Neural progenitor cell (in vitro differentiated cells): ENCODE data around the gene TEAD1. TPM values are rescaled to one million over a fixed set of nuclear protein-coding genes. Genes with fewer than 3 reads are reported as not detected.

Experiments used
- DNase-seq: peaks from one replicate; pipeline ENCODE4 v3.0.0-alpha.2; 2016; ENCODE audit warnings: low spot score
- H2AFZ ChIP-seq: fragments of 200-600 bp; sonication (generic); replicated peaks from 2 replicates; pipeline ENCODE4 v1.6.1; 2016; ENCODE audit warnings: antibody characterized with exemption
- H3F3A ChIP-seq: fragments of 200-600 bp; sonication (generic); 2 replicates; pipeline ENCODE4 v1.6.1; 2016; ENCODE audit warnings: antibody characterized with exemption, low read depth
- H3K27ac ChIP-seq: fragments of 200-600 bp; sonication (generic); 2 replicates; pipeline ENCODE4 v1.5.1; 2016; ENCODE audit warnings: mild to moderate bottlenecking
- H3K27me3 ChIP-seq: fragments of 200-600 bp; sonication (generic); 2 replicates; pipeline ENCODE4 v1.6.1; 2016; ENCODE audit warnings: mild to moderate bottlenecking, moderate library complexity
- H3K36me3 ChIP-seq: fragments of 200-600 bp; sonication (generic); 2 replicates; pipeline ENCODE4 v1.5.1; 2016
- H3K4me1 ChIP-seq: fragments of 200-600 bp; sonication (generic); 2 replicates; pipeline ENCODE4 v1.6.1; 2016; ENCODE audit warnings: mixed run types
- H3K4me2 ChIP-seq: fragments of 200-600 bp; sonication (generic); 2 replicates; pipeline ENCODE4 v1.6.1; 2016
- H3K4me3 ChIP-seq: fragments of 200-600 bp; sonication (generic); 2 replicates; pipeline ENCODE4 v1.5.1; 2016
- H3K79me2 ChIP-seq: fragments of 200-600 bp; sonication (generic); 2 replicates; pipeline ENCODE4 v1.6.1; 2016; ENCODE audit warnings: low read depth
- H3K9ac ChIP-seq: fragments of 200-600 bp; sonication (generic); 2 replicates; pipeline ENCODE4 v1.6.1; 2016
- H3K9me3 ChIP-seq: fragments of 200-600 bp; sonication (generic); 2 replicates; pipeline ENCODE4 v1.5.1; 2016; ENCODE audit warnings: low read depth
- H4K20me1 ChIP-seq: fragments of 200-600 bp; sonication (generic); 2 replicates; pipeline ENCODE4 v1.6.1; 2016; ENCODE audit warnings: low read depth
- H3K27ac Mint-ChIP-seq: 3 replicates; pipeline ENCODE4 v1.8.0; 2021; ENCODE audit warnings: mixed read lengths
- H3K27me3 Mint-ChIP-seq: 2 replicates; pipeline ENCODE4 v1.8.0; 2022; ENCODE audit warnings: low read depth, mild to moderate bottlenecking, inconsistent platforms, moderate library complexity, mixed read lengths; ENCODE audit not compliant: insufficient read depth
- H3K36me3 Mint-ChIP-seq: 3 replicates; pipeline ENCODE4 v1.8.0; 2021; ENCODE audit warnings: mixed read lengths
- H3K4me1 Mint-ChIP-seq: 3 replicates; pipeline ENCODE4 v1.8.0; 2021; ENCODE audit warnings: mixed read lengths
- H3K4me3 Mint-ChIP-seq: 3 replicates; pipeline ENCODE4 v1.8.0; 2021; ENCODE audit warnings: mild to moderate bottlenecking, moderate library complexity, mixed read lengths
- H3K9me3 Mint-ChIP-seq: 3 replicates; pipeline ENCODE4 v1.8.0; 2020; ENCODE audit warnings: mixed read lengths
- CTCF ChIP-seq: fragments of 200-600 bp; sonication (generic); IDR thresholded peaks from 2 replicates; pipeline ENCODE4 v1.5.1; 2017; ENCODE audit warnings: antibody characterized with exemption, mild to moderate bottlenecking
- EZH2 ChIP-seq: fragments of 200-600 bp; sonication (generic); IDR thresholded peaks from 2 replicates; pipeline ENCODE4 v1.6.1; 2017; ENCODE audit warnings: antibody characterized with exemption, mild to moderate bottlenecking, moderate library complexity
- EZH2phosphoT487 ChIP-seq: fragments of 200-600 bp; sonication (generic); IDR thresholded peaks from 2 replicates; pipeline ENCODE4 v1.6.1; 2017; ENCODE audit warnings: antibody characterized with exemption
- total RNA-seq: library from RNA; depleted of rRNA; stranded (reverse); fragments of >200 nt; gene quantifications from 2 replicates; pipeline ENCODE4 v1.2.3, GENCODE V29; 2015; ENCODE audit warnings: low replicate concordance

TEAD1 gene
- total RNA-seq, 1 donor from 2014 or later = 98.3 TPM

DNA sequence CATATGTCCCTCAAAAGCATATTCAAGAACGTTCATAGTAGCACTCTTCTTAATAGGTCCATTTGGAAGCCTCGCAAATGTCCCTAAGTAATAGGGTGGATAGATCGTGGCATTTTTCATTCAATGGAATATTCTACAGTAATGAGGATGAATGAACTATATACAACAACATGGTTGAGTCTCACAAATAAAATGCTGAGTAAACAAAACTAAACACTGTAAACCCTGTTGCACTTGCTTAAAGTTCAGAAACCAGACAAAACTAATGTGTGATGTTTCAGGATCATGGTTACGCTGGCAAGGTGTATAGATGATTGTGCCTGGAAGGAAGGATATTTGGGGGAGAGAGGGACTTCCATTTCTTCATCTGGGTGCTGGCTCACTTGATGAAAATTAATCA, 244.4 kb downstream of the TEAD1 start:
- H3K27me3 ChIP-seq = no peaks in the 10 kb centered on the region
- Mint-ChIP-seq H3K36me3 (peaks cover 16% of the 10 kb centered on the region), H3K9me3 (no peaks in the 10 kb centered on the region), H3K27ac (no peak overlapping the region), H3K4me3 (no peak overlapping the region), H3K27me3 (peaks cover 4% of the 10 kb centered on the region), H3K4me1 (peaks cover 22% of the 10 kb centered on the region)
- H3K9ac ChIP-seq = no peak overlapping the region
- no peak for DNase-seq
- no peak for TF ChIP-seq EZH2phosphoT487
- TF ChIP-seq EZH2 = no peak
- TF ChIP-seq CTCF = no peak
- H3K36me3 ChIP-seq = no peaks in the 10 kb centered on the region
- no peaks in the 10 kb centered on the region for H3K9me3 ChIP-seq
- H3K27ac ChIP-seq = no peak overlapping the region
- H4K20me1 ChIP-seq = peaks cover 18% of the 10 kb centered on the region
- H3K4me1 ChIP-seq = peaks cover 13% of the 10 kb centered on the region
- no peak overlapping the region for H3K4me2 ChIP-seq
- no peak overlapping the region for H2AFZ ChIP-seq
- peaks cover 12% of the 10 kb centered on the region for H3F3A ChIP-seq
- no peak overlapping the region for H3K4me3 ChIP-seq
- peaks cover 24% of the 10 kb centered on the region for H3K79me2 ChIP-seq

DNA sequence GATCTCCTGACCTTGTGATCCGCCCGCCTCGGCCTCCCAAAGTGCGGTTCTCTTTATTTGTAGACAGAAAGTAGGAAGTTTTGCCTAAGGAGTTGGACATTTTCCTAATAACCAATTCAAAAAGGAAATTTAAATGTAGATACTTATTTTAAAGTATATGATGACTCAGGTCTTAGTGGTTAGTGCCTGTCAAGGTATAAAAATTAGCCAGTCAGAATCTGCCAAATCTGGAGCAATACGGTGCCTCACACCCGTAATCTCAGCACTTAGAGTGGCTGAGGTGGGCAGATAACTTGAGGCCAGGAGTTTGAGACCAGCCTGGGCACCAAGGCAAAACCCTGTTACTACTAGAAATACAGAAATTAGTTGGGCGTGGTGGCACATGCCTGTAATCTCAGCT, 248.2 kb downstream of the TEAD1 start:
- H3K4me1 ChIP-seq = no peaks in the 10 kb centered on the region
- H3F3A ChIP-seq = no peaks in the 10 kb centered on the region
- H3K4me2 ChIP-seq = no peak overlapping the region
- peaks cover 11% of the 10 kb centered on the region for H3K79me2 ChIP-seq
- H3K36me3 ChIP-seq = no peaks in the 10 kb centered on the region
- no peaks in the 10 kb centered on the region for H3K27me3 ChIP-seq
- H3K36me3 Mint-ChIP-seq = peaks cover 23% of the 10 kb centered on the region
- no peaks in the 10 kb centered on the region for H3K9me3 Mint-ChIP-seq
- no peak for TF ChIP-seq CTCF
- no peak for TF ChIP-seq EZH2phosphoT487
- TF ChIP-seq EZH2 = no peak
- H2AFZ ChIP-seq = no peak overlapping the region
- H3K4me3 Mint-ChIP-seq = no peak overlapping the region
- H3K4me3 ChIP-seq = no peak overlapping the region
- peaks cover 4% of the 10 kb centered on the region for H4K20me1 ChIP-seq
- H3K4me1 Mint-ChIP-seq = peaks cover 5% of the 10 kb centered on the region
- no peak overlapping the region for H3K27ac ChIP-seq
- H3K9ac ChIP-seq = no peak overlapping the region
- no peak overlapping the region for H3K27ac Mint-ChIP-seq
- H3K27me3 Mint-ChIP-seq = peaks cover 2% of the 10 kb centered on the region
- no peak for DNase-seq
- H3K9me3 ChIP-seq = no peaks in the 10 kb centered on the region

DNA sequence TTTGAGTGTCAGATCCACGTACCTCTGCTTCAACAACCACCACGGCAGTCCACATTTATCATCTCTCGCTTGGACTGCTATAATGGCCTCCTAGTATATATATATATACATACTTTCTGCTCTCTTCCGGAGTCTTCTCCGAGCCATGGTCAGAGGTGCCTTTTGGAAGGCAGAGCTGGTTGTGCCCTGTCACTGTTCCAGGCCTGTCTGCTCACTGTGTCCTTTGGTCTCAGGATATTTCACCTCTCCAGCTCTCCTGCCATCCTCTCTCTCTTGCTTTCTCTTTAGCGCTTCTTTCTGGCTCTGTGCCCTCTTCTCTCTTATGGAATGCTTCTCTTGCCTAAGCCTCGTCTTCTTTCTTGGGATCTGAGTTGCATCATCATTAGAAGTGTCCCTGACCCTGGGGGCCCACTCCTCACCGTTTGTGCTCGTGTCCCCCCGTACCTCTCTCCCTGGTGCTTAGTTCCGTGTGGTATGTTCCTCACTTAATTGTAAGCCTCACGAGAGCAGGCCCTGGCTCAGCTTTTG, 248.8 kb downstream of the TEAD1 start:
- H3K4me3 ChIP-seq = no peak overlapping the region
- H3K4me1 ChIP-seq = no peaks in the 10 kb centered on the region
- no peaks in the 10 kb centered on the region for H3K36me3 ChIP-seq
- TF ChIP-seq EZH2phosphoT487 (no peak), EZH2 (no peak), CTCF (no peak)
- no peak overlapping the region for H3K4me2 ChIP-seq
- H4K20me1 ChIP-seq = peaks cover 4% of the 10 kb centered on the region
- H3K27me3 ChIP-seq = no peaks in the 10 kb centered on the region
- H3K9me3 ChIP-seq = no peaks in the 10 kb centered on the region
- Mint-ChIP-seq H3K9me3 (no peaks in the 10 kb centered on the region), H3K36me3 (peaks cover 22% of the 10 kb centered on the region), H3K27ac (no peak overlapping the region), H3K27me3 (peaks cover 2% of the 10 kb centered on the region), H3K4me3 (no peak overlapping the region), H3K4me1 (peaks cover 5% of the 10 kb centered on the region)
- H3F3A ChIP-seq = no peaks in the 10 kb centered on the region
- no peak overlapping the region for H2AFZ ChIP-seq
- no peak overlapping the region for H3K27ac ChIP-seq
- no peak overlapping the region for H3K9ac ChIP-seq
- H3K79me2 ChIP-seq = peaks cover 9% of the 10 kb centered on the region
- DNase-seq = no peak
